Activated CD8-positive, alpha-beta memory T cell treated with anti-CD3 and anti-CD28 coated beads, Interleukin-2, amount 50 U/mL, for 48 hours (primary cell): ENCODE data around the gene TPSD1.
"Not testable (repeated sequence)": the region's sequence is repeated elsewhere in the genome, so short reads cannot be mapped to it uniquely, and the experiment has no call there.

Source experiments
- DNase-seq: peaks from one replicate; pipeline ENCODE4 v3.0.0-alpha.2; 2020

The TPSD1 gene

GRCh38 chr16:1243907-1244850 is 11.7 kb upstream of the TPSD1 start:
- not testable (repeated sequence) for DNase-seq

- no peak for DNase-seq
Observed at GRCh38 chr16:1244881-1245280, 11.0 kb upstream of the TPSD1 start.

GRCh38 chr16:1245452-1246020 is 10.3 kb upstream of the TPSD1 start:
- no peak for DNase-seq

GRCh38 chr16:1247903-1248537 is 7.8 kb upstream of the TPSD1 start:
- not testable (repeated sequence) for DNase-seq

GRCh38 chr16:1249031-1249755 is 6.7 kb upstream of the TPSD1 start:
- not testable (repeated sequence) for DNase-seq

GRCh38 chr16:1253701-1254364 is 2.0 kb upstream of the TPSD1 start:
- DNase-seq = not testable (repeated sequence)

GRCh38 chr16:1254821-1255220 is 1.0 kb upstream of the TPSD1 start:
- not testable (repeated sequence) for DNase-seq

- not testable (repeated sequence) for DNase-seq
Observed at GRCh38 chr16:1256296-1256873, 516 bp downstream of the TPSD1 start.

GRCh38 chr16:1256874-1257322 is 1.0 kb downstream of the TPSD1 start:
- no peak for DNase-seq

- no peak for DNase-seq
Observed at GRCh38 chr16:1257561-1258224, 1.8 kb downstream of the TPSD1 start.

- DNase-seq = no peak
Observed at GRCh38 chr16:1258225-1258600, 2.3 kb downstream of the TPSD1 start.

GRCh38 chr16:1258906-1259759 is 3.3 kb downstream of the TPSD1 start:
- DNase-seq = no peak

GRCh38 chr16:1259760-1260068 is 3.8 kb downstream of the TPSD1 start:
- no peak for DNase-seq

GRCh38 chr16:1260101-1260680 is 4.3 kb downstream of the TPSD1 start:
- DNase-seq = no peak

GRCh38 chr16:1261131-1261892 is 5.4 kb downstream of the TPSD1 start:
- no peak for DNase-seq

- no peak for DNase-seq
Observed at GRCh38 chr16:1262210-1262845, 6.5 kb downstream of the TPSD1 start.

- DNase-seq = no peak
Observed at GRCh38 chr16:1262846-1263221, 7.0 kb downstream of the TPSD1 start.

GRCh38 chr16:1263591-1264344 is 7.9 kb downstream of the TPSD1 start:
- no peak for DNase-seq
